Glutamatergic neuron (in vitro differentiated cells): ENCODE data around the gene PAXIP1. TPM values are rescaled to one million over a fixed set of nuclear protein-coding genes. Genes with fewer than 3 reads are reported as not detected.
"Not testable (repeated sequence)": the region's sequence is repeated elsewhere in the genome, so short reads cannot be mapped to it uniquely, and the experiment has no call there.

Experiments used
- DNase-seq: peaks from one replicate; pipeline ENCODE4 v3.0.0; 2022
- H3K27ac Mint-ChIP-seq: one replicate; pipeline ENCODE4 v1.8.0; 2020; ENCODE audit warnings: mild to moderate bottlenecking, mixed read lengths, inconsistent platforms; ENCODE audit not compliant: unreplicated experiment
- H3K27me3 Mint-ChIP-seq: one replicate; pipeline ENCODE4 v1.8.0; 2020; ENCODE audit warnings: mild to moderate bottlenecking, moderate library complexity, mixed read lengths, inconsistent platforms; ENCODE audit not compliant: unreplicated experiment
- H3K36me3 Mint-ChIP-seq: one replicate; pipeline ENCODE4 v1.8.0; 2020; ENCODE audit warnings: mild to moderate bottlenecking, mixed read lengths, inconsistent platforms; ENCODE audit not compliant: unreplicated experiment
- H3K4me1 Mint-ChIP-seq: one replicate; pipeline ENCODE4 v1.8.0; 2020; ENCODE audit warnings: mild to moderate bottlenecking, low read depth, mixed read lengths, inconsistent platforms; ENCODE audit not compliant: unreplicated experiment
- H3K4me3 Mint-ChIP-seq: one replicate; pipeline ENCODE4 v1.8.0; 2020; ENCODE audit warnings: mild to moderate bottlenecking, mixed read lengths, inconsistent platforms; ENCODE audit not compliant: unreplicated experiment
- H3K9me3 Mint-ChIP-seq: one replicate; pipeline ENCODE4 v1.8.0; 2020; ENCODE audit warnings: mild to moderate bottlenecking, moderate library complexity, mixed read lengths, inconsistent platforms; ENCODE audit not compliant: unreplicated experiment
- total RNA-seq: library from RNA; stranded (reverse); fragmentation: NEBNext Ultra II Directional; extraction: Animal tissue kit (Norgen Biotek cat#: 25700); gene quantifications from one replicate; pipeline ENCODE4 v1.2.1, GENCODE V29; 2021; ENCODE audit not compliant: unreplicated experiment
- TF ChIP-seq, protein P1 (sequence below): fragments of 200-600 bp; sonication (generic); IDR thresholded peaks from one replicate; pipeline ENCODE4 v1.5.0; 2021; ENCODE audit not compliant: partially characterized antibody, unreplicated experiment

The PAXIP1 gene
- total RNA-seq, 1 donor from 2014 or later = 13.8 TPM

DNA sequence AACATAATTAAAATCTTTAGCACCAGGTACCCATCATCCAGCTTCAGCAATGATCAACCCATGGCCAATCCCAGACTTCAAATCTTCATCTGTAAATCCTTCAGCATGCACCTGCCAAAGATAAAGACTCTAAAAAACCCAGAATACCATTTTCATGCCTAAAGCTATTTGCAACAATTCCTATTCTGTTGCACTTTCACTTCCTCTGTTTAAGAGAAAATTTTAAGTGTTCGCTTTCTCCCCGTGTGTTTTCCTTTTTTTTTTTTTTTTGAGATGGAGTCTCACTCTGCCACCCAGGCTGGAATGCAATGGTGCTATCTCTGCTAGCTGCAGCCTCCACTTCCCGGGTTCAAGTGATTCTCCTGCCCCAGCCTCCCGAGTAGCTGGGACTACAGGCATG is 35.4 kb upstream of the PAXIP1 start:
- no peaks in the 10 kb centered on the region for H3K4me1 Mint-ChIP-seq
- no peak overlapping the region for H3K27ac Mint-ChIP-seq
- H3K9me3 Mint-ChIP-seq = peaks cover 2% of the 10 kb centered on the region
- no peaks in the 10 kb centered on the region for H3K27me3 Mint-ChIP-seq
- no peak for DNase-seq
- H3K4me3 Mint-ChIP-seq = no peak overlapping the region
- no peaks in the 10 kb centered on the region for H3K36me3 Mint-ChIP-seq
- TF ChIP-seq, protein P1, sequence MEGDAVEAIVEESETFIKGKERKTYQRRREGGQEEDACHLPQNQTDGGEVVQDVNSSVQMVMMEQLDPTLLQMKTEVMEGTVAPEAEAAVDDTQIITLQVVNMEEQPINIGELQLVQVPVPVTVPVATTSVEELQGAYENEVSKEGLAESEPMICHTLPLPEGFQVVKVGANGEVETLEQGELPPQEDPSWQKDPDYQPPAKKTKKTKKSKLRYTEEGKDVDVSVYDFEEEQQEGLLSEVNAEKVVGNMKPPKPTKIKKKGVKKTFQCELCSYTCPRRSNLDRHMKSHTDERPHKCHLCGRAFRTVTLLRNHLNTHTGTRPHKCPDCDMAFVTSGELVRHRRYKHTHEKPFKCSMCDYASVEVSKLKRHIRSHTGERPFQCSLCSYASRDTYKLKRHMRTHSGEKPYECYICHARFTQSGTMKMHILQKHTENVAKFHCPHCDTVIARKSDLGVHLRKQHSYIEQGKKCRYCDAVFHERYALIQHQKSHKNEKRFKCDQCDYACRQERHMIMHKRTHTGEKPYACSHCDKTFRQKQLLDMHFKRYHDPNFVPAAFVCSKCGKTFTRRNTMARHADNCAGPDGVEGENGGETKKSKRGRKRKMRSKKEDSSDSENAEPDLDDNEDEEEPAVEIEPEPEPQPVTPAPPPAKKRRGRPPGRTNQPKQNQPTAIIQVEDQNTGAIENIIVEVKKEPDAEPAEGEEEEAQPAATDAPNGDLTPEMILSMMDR = no peak

DNA sequence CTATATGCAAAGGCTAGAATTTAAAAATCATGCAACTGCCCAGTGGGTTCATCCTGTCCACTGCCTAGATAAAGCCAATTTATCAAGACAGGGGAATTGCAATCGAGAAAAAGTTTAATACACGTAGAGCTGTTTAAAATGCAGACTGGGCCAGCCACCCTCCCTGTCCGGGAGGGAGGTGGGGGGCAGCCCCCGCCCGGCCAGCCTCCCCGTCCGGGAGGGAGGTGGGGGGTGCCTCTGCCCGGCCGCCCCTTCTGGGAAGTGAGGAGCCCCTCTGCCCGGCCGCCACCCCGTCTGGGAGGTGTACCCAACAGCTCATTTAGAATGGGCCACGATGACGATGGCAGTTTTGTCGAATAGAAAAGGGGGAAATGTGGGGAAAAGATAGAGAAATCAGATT is 31.6 kb upstream of the PAXIP1 start:
- H3K4me1 Mint-ChIP-seq, H3K9me3 Mint-ChIP-seq, H3K36me3 Mint-ChIP-seq, H3K4me3 Mint-ChIP-seq, H3K27ac Mint-ChIP-seq, DNase-seq, H3K27me3 Mint-ChIP-seq: not testable (repeated sequence)

DNA sequence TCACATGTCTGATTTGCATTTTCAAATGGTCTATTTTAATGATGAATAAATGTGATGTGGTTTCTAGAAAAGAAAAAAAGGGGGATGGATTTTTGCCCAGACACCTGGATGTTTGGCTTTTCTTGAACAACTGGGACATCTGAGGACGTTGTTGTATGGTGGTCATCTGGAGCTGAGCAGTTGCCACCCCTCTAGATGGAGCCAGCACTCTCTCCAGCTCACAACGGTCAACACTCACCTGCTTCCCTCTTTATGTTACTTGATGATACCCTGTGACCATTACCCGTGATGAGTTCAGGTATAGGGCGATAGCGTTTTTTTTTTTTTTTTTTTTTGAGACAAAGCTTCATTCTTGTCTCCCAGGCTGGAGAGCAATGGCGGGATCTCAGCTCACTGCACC is 30.1 kb upstream of the PAXIP1 start:
- H3K9me3 Mint-ChIP-seq = peaks cover 2% of the 10 kb centered on the region
- no peaks in the 10 kb centered on the region for H3K4me1 Mint-ChIP-seq
- DNase-seq = no peak
- TF ChIP-seq, protein P1 = no peak
- peaks cover 3% of the 10 kb centered on the region for H3K27me3 Mint-ChIP-seq
- H3K27ac Mint-ChIP-seq = no peak overlapping the region
- no peaks in the 10 kb centered on the region for H3K36me3 Mint-ChIP-seq
- no peak overlapping the region for H3K4me3 Mint-ChIP-seq

DNA sequence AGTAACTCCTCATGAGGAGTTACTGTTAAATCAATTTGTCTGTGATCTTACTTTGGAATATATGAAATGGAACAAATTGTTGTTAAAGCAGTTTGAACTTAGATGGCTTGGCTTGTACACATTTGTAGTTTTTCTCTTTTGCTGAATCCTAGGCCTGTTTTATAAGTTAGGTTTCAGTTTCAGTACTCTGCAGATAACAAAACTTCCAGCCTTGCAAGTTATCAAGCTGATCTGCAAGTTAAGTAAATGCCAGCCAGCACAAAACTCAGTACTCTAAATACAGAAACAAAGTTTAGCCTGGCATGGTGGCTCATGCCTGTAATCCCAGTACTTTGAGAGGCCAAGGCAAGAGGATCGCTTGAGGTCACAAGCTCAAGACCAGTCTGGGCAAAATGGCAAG is 25.0 kb upstream of the PAXIP1 start:
- TF ChIP-seq, protein P1 = no peak
- no peak overlapping the region for H3K27ac Mint-ChIP-seq
- no peaks in the 10 kb centered on the region for H3K4me1 Mint-ChIP-seq
- H3K36me3 Mint-ChIP-seq = peaks cover 4% of the 10 kb centered on the region
- H3K9me3 Mint-ChIP-seq = no peaks in the 10 kb centered on the region
- no peak for DNase-seq
- peaks cover 3% of the 10 kb centered on the region for H3K27me3 Mint-ChIP-seq
- no peak overlapping the region for H3K4me3 Mint-ChIP-seq

DNA sequence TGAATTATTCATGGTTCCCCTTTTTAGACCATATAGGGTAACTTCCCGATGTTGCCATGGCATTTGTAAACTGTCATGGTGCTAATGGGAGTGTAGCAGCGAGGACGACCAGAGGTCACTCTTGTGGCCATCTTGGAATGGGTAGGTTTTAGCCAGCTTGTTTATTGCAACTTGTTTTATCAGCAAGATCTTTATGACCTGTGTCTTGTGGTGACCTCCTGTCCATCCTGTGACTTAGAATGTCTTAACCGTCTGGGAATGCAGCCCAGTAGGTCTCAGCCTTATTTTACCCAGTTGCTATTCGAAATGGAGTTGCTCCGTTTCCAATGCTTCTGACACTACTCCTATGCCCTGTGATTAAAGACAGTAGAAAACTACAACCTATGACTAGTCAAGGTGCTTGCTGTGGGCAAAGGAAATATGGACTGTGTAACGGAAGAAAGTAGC is 18.8 kb upstream of the PAXIP1 start:
- TF ChIP-seq, protein P1 = no peak
- H3K9me3 Mint-ChIP-seq = no peaks in the 10 kb centered on the region
- no peaks in the 10 kb centered on the region for H3K27me3 Mint-ChIP-seq
- no peak overlapping the region for H3K4me3 Mint-ChIP-seq
- DNase-seq = no peak
- H3K27ac Mint-ChIP-seq = no peak overlapping the region
- H3K4me1 Mint-ChIP-seq = no peaks in the 10 kb centered on the region
- peaks cover 4% of the 10 kb centered on the region for H3K36me3 Mint-ChIP-seq

DNA sequence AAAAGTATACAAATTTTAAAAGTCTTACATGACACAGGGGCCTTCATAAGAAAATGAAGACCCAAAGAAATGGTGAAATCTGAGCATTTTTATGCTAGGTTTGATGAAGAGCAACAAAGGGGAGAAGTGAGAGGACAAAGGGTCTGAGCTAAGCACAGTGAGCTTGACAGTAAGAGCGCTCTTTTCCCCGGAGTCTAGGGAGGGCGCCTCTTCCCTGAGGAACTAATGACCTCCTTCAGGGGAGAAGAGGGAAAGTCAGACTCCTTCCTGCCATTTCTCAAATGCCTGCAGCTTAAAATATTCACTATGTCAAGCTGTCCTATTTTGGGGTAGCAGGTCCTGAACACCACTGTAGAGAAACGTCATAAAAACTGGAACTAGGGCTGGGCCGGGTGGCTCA is 18.1 kb upstream of the PAXIP1 start:
- Mint-ChIP-seq H3K36me3 (peaks cover 4% of the 10 kb centered on the region), H3K4me1 (no peaks in the 10 kb centered on the region), H3K27me3 (no peaks in the 10 kb centered on the region), H3K9me3 (no peaks in the 10 kb centered on the region), H3K27ac (no peak overlapping the region), H3K4me3 (no peak overlapping the region)
- no peak for DNase-seq
- TF ChIP-seq, protein P1 = no peak
